GM18526 (cell line): ENCODE data around the gene TAF11L4.
"Not testable (repeated sequence)": the region's sequence is repeated elsewhere in the genome, so short reads cannot be mapped to it uniquely, and the experiment has no call there.

Source experiments
- POLR2A ChIP-seq: IDR thresholded peaks from 3 replicates; pipeline ENCODE4 v1.6.1; 2011; ENCODE audit not compliant: insufficient read length; ENCODE audit errors: extremely low read depth

The TAF11L4 gene

GRCh38 chr5:17521501-17521900 lies at the start of gene TAF11L4:
TAF11L4 (plus strand) TSS chr5:17521801.
- TF ChIP-seq POLR2A: not testable (repeated sequence)

GRCh38 chr5:17477043-17477442 lies 44.6 kb upstream of the TAF11L4 start:
- TF ChIP-seq POLR2A: no peak

DNA sequence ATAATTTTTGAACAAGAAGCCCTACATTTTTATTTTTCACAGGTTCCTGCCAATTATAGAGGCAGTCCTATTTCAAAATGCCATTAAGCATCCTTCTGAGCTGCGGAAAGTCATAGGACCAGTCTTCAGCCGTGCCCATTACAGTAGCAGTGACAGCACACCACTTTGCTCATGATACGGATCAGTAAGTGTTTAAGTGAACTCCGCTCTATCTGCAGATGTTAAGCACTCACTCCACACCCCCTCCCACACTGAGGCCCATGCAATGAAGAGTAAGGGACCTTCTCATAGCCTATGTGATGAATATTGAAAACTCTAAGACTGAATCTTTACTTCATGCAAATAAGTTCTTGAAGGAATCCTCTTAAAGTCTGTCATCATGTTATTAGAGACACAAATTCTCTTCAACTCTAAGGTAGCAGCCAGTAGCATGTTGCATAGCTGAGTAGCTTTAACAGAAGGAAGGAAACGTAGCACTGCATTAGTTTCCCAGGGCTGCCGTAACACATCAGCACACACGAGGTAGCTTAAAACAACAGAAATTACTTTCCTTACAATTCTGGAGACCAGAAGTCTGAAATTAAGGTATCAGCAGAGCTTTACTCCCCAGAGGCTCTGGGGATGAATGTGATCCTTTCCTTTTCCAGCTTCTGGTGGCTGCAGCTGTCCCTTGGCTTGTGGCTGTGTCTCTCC lies 43.9 kb upstream of the TAF11L4 start:
- TF ChIP-seq POLR2A: no peak

- TF ChIP-seq POLR2A: no peak
Measured at GRCh38 chr5:17481378-17481777, 40.2 kb upstream of the TAF11L4 start.

DNA sequence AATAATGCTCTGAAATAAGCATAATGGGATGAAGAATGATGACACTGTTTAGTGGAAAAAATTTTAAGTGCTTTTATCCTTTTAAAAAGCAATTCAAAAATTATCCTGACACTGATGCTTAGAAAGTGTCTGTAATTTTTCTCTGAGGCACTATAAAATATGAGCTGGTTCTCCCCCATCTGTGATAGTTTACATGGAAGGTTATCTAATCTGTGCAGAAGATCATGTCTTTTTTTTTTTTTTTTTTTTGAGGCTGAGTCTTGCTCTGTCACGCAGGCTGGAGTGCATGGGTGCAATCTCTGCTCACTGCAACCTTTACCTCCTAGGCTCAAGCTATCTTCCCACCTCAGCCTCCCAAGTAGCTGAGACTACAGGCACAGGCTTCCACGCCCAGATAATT lies 38.8 kb upstream of the TAF11L4 start:
- TF ChIP-seq POLR2A: no peak

DNA sequence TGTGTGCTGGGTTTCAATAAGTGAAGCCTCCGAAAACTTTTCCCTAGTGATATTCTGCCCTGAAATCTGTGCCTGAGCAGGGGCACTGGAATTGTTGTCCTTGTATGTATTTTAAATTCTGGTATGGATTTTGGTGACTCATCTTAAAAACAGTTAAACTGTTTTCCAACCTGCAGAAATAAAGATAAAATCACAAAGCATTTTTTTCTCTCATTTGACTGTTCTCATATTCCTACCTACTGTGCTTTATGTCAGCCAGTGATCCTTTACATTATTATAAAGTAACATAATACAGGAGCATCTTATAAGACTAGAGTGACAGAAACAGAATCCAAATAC lies 34.5 kb upstream of the TAF11L4 start:
- TF ChIP-seq POLR2A: no peak

GRCh38 chr5:17492770-17493169 lies 28.8 kb upstream of the TAF11L4 start:
- no peak for TF ChIP-seq POLR2A

- TF ChIP-seq POLR2A: no peak
Measured at GRCh38 chr5:17497446-17497845, 24.2 kb upstream of the TAF11L4 start.

GRCh38 chr5:17497931-17498330 lies 23.7 kb upstream of the TAF11L4 start, which contains the start of gene TAF11L2:
TAF11L2 (plus strand) TSS chr5:17498231.
- not testable (repeated sequence) for TF ChIP-seq POLR2A

GRCh38 chr5:17511775-17512325 lies 9.8 kb upstream of the TAF11L4 start:
- TF ChIP-seq POLR2A: no peak

GRCh38 chr5:17518067-17518466 lies 3.5 kb upstream of the TAF11L4 start, which contains the start of gene TAF11L3:
TAF11L3 (plus strand) TSS chr5:17518367.
- TF ChIP-seq POLR2A: not testable (repeated sequence)

- TF ChIP-seq POLR2A: not testable (repeated sequence)
Measured at GRCh38 chr5:17524935-17525334, 3.3 kb downstream of the TAF11L4 start, which contains the start of gene TAF11L5. TAF11L5 (plus strand) TSS chr5:17525235.

- not testable (repeated sequence) for TF ChIP-seq POLR2A
Measured at GRCh38 chr5:17528369-17528768, 6.8 kb downstream of the TAF11L4 start, which contains the start of gene TAF11L6. TAF11L6 (plus strand) TSS chr5:17528669.
